ENCODE results near the gene CDX1.

The CDX1 gene

GRCh38 chr5:150121448-150122157 is 45.0 kb upstream of the CDX1 start:
- DNase-seq (ENCODE audit: low read depth in 2 of 2): no peak
- H3K4me3 ChIP-seq (replicated peaks in 1 of 2; ENCODE audit: low read depth in 2 of 2, low read length in 2 of 2): no peak overlapping the region
- TF ChIP-seq CTCF (IDR thresholded peaks at IDR 0.05; ENCODE audit: low read depth, low read length): no peak

- TF ChIP-seq CTCF (IDR thresholded peaks at IDR 0.05; ENCODE audit: low read depth, low read length): peak; percentile 26
- DNase-seq (ENCODE audit: low read depth in 2 of 2): no peak
- H3K4me3 ChIP-seq (replicated peaks in 1 of 2; ENCODE audit: low read depth in 2 of 2, low read length in 2 of 2): no peak overlapping the region
Observed at GRCh38 chr5:150122158-150122510, 44.4 kb upstream of the CDX1 start.

GRCh38 chr5:150122536-150123481 is 43.8 kb upstream of the CDX1 start:
- no peak for DNase-seq (ENCODE audit: low read depth in 2 of 2)
- TF ChIP-seq CTCF (IDR thresholded peaks at IDR 0.05; ENCODE audit: low read depth, low read length): no peak
- H3K4me3 ChIP-seq (replicated peaks in 1 of 2; ENCODE audit: low read depth in 2 of 2, low read length in 2 of 2): no peak overlapping the region

- DNase-seq (ENCODE audit: low read depth in 2 of 2): no peak
Observed at GRCh38 chr5:150123542-150123941, 43.0 kb upstream of the CDX1 start.

GRCh38 chr5:150124111-150124557 is 42.4 kb upstream of the CDX1 start:
- H3K4me3 ChIP-seq (replicated peaks in 1 of 2; ENCODE audit: low read depth in 2 of 2, low read length in 2 of 2): no peak overlapping the region
- DNase-seq (ENCODE audit: low read depth in 2 of 2): no peak
- no peak for TF ChIP-seq CTCF (IDR thresholded peaks at IDR 0.05; ENCODE audit: low read depth, low read length)

More at GRCh38 chr5:150123542-150123941, 43.0 kb upstream of the CDX1 start:
- TF ChIP-seq CTCF (IDR thresholded peaks at IDR 0.05; ENCODE audit: low read depth, low read length): no peak
- no peak overlapping the region for H3K4me3 ChIP-seq (replicated peaks in 1 of 2; ENCODE audit: low read depth in 2 of 2, low read length in 2 of 2)

- no peak for TF ChIP-seq CTCF (IDR thresholded peaks at IDR 0.05; ENCODE audit: low read depth, low read length)
Observed at GRCh38 chr5:150124596-150124995, 42.0 kb upstream of the CDX1 start.

More at GRCh38 chr5:150124596-150124995, 42.0 kb upstream of the CDX1 start:
- no peak for DNase-seq (ENCODE audit: low read depth in 2 of 2)
- H3K4me3 ChIP-seq (replicated peaks in 1 of 2; ENCODE audit: low read depth in 2 of 2, low read length in 2 of 2): no peak overlapping the region
